HEK293 (cell line): ENCODE results near the gene MITF.

Experiments
- CTCF ChIA-PET: fragments of 350-600 bp; formaldehyde crosslinking; extraction: SDS; loops from one replicate; lab custom pipeline; 2021; ENCODE audit warnings: antibody characterized with exemption; lab: Yijun Ruan, JAX
- POLR2A ChIA-PET: fragments of 300-600 bp; formaldehyde crosslinking; extraction: SDS; loops from one replicate; lab custom pipeline; 2020; ENCODE audit warnings: antibody characterized with exemption, inconsistent platforms; lab: Yijun Ruan, JAX
- H3K27ac ChIP-seq: fragments of 200-500 bp; sonication (Bioruptor generic); 2 replicates; pipeline ENCODE4 v1.5.1; 2014; ENCODE audit warnings: low read depth, low read length, control low read depth, inconsistent platforms; ENCODE audit errors: extremely low read depth
- H3K36me3 ChIP-seq, 2 experiments: fragments of 200-500 bp in 1 of 2; sonication (Bioruptor generic) in 1 of 2; 1 replicate in 1 of 2; 2 replicates in 1 of 2; pipeline ENCODE4 v1.5.1; 2014 to 2017; ENCODE audit warnings: inconsistent platforms in 2 of 2, low read length in 2 of 2; ENCODE audit not compliant: control insufficient read depth in 2 of 2, insufficient read depth in 1 of 2
- H3K4me1 ChIP-seq: fragments of 200-500 bp; sonication (Bioruptor generic); 2 replicates; pipeline ENCODE4 v1.5.1; 2014; ENCODE audit warnings: mild to moderate bottlenecking, low read length, inconsistent platforms; ENCODE audit not compliant: control insufficient read depth, insufficient read depth
- H3K4me3 ChIP-seq: 2 replicates; pipeline ENCODE4 v1.5.1; 2011; ENCODE audit warnings: low read depth, mild to moderate bottlenecking, control low read depth, low read length, moderate library complexity
- H3K9me3 ChIP-seq: fragments of 200-500 bp; sonication (Bioruptor generic); 2 replicates; pipeline ENCODE4 v1.5.1; 2014; ENCODE audit warnings: low read depth, low read length, inconsistent platforms; ENCODE audit not compliant: control insufficient read depth, insufficient read depth
- GLIS2 ChIP-seq: fragments of 450-650 bp; formaldehyde crosslinking; IDR thresholded peaks from 2 replicates; pipeline ENCODE4 v1.5.1; 2016; ENCODE audit warnings: missing biosample characterization, missing genetic modification characterization
- IKZF3 ChIP-seq: fragments of 450-650 bp; IDR thresholded peaks from 2 replicates; pipeline ENCODE4 v1.5.0; 2018; ENCODE audit warnings: missing biosample characterization, mild to moderate bottlenecking, missing genetic modification characterization, moderate library complexity
- MEIS1 ChIP-seq: sonication (generic); formaldehyde crosslinking; IDR thresholded peaks from 2 replicates; pipeline ENCODE4 v1.8.1; 2022; ENCODE audit warnings: missing genetic modification reagents, mild to moderate bottlenecking, borderline replicate concordance
- PBX3 ChIP-seq: sonication (generic); formaldehyde crosslinking; IDR thresholded peaks from 2 replicates; pipeline ENCODE4 v1.8.1; 2022; ENCODE audit warnings: mild to moderate bottlenecking, moderate library complexity, missing genetic modification reagents
- TRIM28 ChIP-seq: IDR thresholded peaks from 2 replicates; pipeline ENCODE4 v1.6.1; 2011; ENCODE audit warnings: low read length, control low read depth, borderline replicate concordance
- ZEB2 ChIP-seq: fragments of 450-650 bp; formaldehyde crosslinking; IDR thresholded peaks from 2 replicates; pipeline ENCODE4 v1.5.1; 2016; ENCODE audit warnings: missing biosample characterization, missing genetic modification characterization
- ZFHX2 ChIP-seq: fragments of 450-650 bp; formaldehyde crosslinking; conservative IDR thresholded peaks from 2 replicates; pipeline ENCODE4 v1.5.1; 2016; ENCODE audit warnings: missing biosample characterization, missing genetic modification characterization
- ZNF169 ChIP-seq: fragments of 450-650 bp; formaldehyde crosslinking; IDR thresholded peaks from 2 replicates; pipeline ENCODE4 v1.5.1; 2016; ENCODE audit warnings: missing biosample characterization, missing genetic modification characterization
- ZNF184 ChIP-seq: fragments of 450-650 bp; IDR thresholded peaks from 2 replicates; pipeline ENCODE4 v1.5.1; 2018; ENCODE audit warnings: missing biosample characterization, mild to moderate bottlenecking, missing genetic modification characterization
- ZNF239 ChIP-seq: fragments of 450-650 bp; formaldehyde crosslinking; IDR thresholded peaks from 2 replicates; pipeline ENCODE4 v1.5.1; 2016; ENCODE audit warnings: missing biosample characterization, missing genetic modification characterization
- ZNF366 ChIP-seq: fragments of 450-650 bp; formaldehyde crosslinking; conservative IDR thresholded peaks from 2 replicates; pipeline ENCODE4 v1.5.1; 2016; ENCODE audit warnings: missing biosample characterization, missing genetic modification characterization
- ZNF433 ChIP-seq: fragments of 450-650 bp; formaldehyde crosslinking; IDR thresholded peaks from 2 replicates; pipeline ENCODE4 v1.5.1; 2016; ENCODE audit warnings: missing biosample characterization, missing genetic modification characterization, low read depth
- ZNF449 ChIP-seq: fragments of 450-650 bp; formaldehyde crosslinking; IDR thresholded peaks from 2 replicates; pipeline ENCODE4 v1.5.1; 2017; ENCODE audit warnings: missing biosample characterization, mild to moderate bottlenecking, missing genetic modification characterization, moderate library complexity
- ZNF48 ChIP-seq: fragments of 450-650 bp; formaldehyde crosslinking; IDR thresholded peaks from 2 replicates; pipeline ENCODE4 v1.5.1; 2016; ENCODE audit warnings: missing biosample characterization, missing genetic modification characterization
- ZNF514 ChIP-seq: fragments of 450-650 bp; formaldehyde crosslinking; IDR thresholded peaks from 2 replicates; pipeline ENCODE4 v1.5.1; 2016; ENCODE audit warnings: missing biosample characterization, missing genetic modification characterization
- ZNF521 ChIP-seq: fragments of 450-650 bp; formaldehyde crosslinking; IDR thresholded peaks from 2 replicates; pipeline ENCODE4 v1.5.1; 2017; ENCODE audit warnings: missing biosample characterization, mild to moderate bottlenecking, missing genetic modification characterization
- ZNF558 ChIP-seq: fragments of 450-650 bp; formaldehyde crosslinking; IDR thresholded peaks from 2 replicates; pipeline ENCODE4 v1.5.1; 2016; ENCODE audit warnings: missing biosample characterization, missing genetic modification characterization
- ZNF561 ChIP-seq: fragments of 450-650 bp; IDR thresholded peaks from 2 replicates; pipeline ENCODE4 v1.5.1; 2018; ENCODE audit warnings: missing biosample characterization, missing genetic modification characterization, borderline replicate concordance
- ZNF747 ChIP-seq: fragments of 450-650 bp; formaldehyde crosslinking; IDR thresholded peaks from 2 replicates; pipeline ENCODE4 v1.5.1; 2016; ENCODE audit warnings: missing biosample characterization, missing genetic modification characterization
- ZSCAN30 ChIP-seq: fragments of 450-650 bp; IDR thresholded peaks from 2 replicates; pipeline ENCODE4 v1.5.1; 2018; ENCODE audit warnings: missing biosample characterization, mild to moderate bottlenecking, missing genetic modification characterization, moderate library complexity
- TF ChIP-seq, protein P1 (sequence below): fragments of 450-650 bp; formaldehyde crosslinking; IDR thresholded peaks from 2 replicates; pipeline ENCODE4 v1.5.1; 2016; ENCODE audit warnings: missing biosample characterization, missing genetic modification characterization
- TF ChIP-seq, protein P2 (sequence below): fragments of 450-650 bp; formaldehyde crosslinking; IDR thresholded peaks from 2 replicates; pipeline ENCODE4 v1.5.1; 2016; ENCODE audit warnings: missing biosample characterization, missing genetic modification characterization
- TF ChIP-seq, protein P3 (sequence below): fragments of 450-650 bp; formaldehyde crosslinking; IDR thresholded peaks from 2 replicates; pipeline ENCODE4 v1.5.1; 2017; ENCODE audit warnings: missing biosample characterization, missing genetic modification characterization

The MITF gene

DNA sequence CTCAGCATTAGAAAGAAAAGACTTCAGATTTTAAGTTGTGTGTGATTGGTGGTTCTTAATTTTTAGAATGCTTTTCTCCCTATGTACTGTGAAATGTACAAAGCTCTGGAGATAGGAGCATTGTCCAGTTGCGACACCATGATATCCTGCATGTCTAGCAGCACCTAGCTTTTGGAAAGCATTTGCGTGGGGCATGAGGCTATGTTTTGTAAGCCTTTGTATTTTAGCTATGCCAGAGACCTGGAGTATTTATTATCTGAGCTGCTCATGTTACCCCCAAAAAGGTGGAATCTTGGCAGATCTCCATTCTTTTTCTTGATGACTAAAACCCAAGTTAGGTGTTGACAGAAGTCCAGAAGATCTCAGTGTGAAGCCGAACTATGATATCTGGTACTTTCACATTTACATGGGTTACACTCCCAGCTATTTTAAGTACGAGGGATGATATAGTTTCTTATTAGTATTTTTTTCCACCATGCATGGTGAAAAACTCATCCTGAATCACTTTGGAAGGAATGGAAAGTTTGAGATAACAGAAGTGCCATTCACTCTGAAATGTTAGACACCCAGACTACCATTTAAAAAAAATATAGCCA is 133.6 kb downstream of the MITF start:
- Histone ChIP-seq H3K36me3 (no peaks in the 10 kb centered on the region), H3K4me1 (no peaks in the 10 kb centered on the region), H3K27ac (no peak overlapping the region), H3K9me3 (no peaks in the 10 kb centered on the region), H3K4me3 (no peak overlapping the region)
- CTCF ChIA-PET, result interaction anchor here (0.5 kb wide), 1 partner anchor 630 kb away, joined by 5 read pairs; no protein-coding TSS in a partner anchor
- TF ChIP-seq ZNF747 (tag by site-specific recombination) (no peak), ZNF48 (no peak), GLIS2 (no peak), MEIS1 (CRISPR knock-in tag) (no peak), ZNF514 (no peak), ZSCAN30 (tag by site-specific recombination) (no peak), IKZF3 (tag by site-specific recombination) (no peak), ZNF449 (tag by site-specific recombination) (no peak), ZNF366 (tag by site-specific recombination) (no peak), ZNF521 (tag by site-specific recombination) (no peak), PBX3 (CRISPR knock-in tag) (no peak), ZNF561 (tag by site-specific recombination) (no peak)
- TF ChIP-seq, protein P1, sequence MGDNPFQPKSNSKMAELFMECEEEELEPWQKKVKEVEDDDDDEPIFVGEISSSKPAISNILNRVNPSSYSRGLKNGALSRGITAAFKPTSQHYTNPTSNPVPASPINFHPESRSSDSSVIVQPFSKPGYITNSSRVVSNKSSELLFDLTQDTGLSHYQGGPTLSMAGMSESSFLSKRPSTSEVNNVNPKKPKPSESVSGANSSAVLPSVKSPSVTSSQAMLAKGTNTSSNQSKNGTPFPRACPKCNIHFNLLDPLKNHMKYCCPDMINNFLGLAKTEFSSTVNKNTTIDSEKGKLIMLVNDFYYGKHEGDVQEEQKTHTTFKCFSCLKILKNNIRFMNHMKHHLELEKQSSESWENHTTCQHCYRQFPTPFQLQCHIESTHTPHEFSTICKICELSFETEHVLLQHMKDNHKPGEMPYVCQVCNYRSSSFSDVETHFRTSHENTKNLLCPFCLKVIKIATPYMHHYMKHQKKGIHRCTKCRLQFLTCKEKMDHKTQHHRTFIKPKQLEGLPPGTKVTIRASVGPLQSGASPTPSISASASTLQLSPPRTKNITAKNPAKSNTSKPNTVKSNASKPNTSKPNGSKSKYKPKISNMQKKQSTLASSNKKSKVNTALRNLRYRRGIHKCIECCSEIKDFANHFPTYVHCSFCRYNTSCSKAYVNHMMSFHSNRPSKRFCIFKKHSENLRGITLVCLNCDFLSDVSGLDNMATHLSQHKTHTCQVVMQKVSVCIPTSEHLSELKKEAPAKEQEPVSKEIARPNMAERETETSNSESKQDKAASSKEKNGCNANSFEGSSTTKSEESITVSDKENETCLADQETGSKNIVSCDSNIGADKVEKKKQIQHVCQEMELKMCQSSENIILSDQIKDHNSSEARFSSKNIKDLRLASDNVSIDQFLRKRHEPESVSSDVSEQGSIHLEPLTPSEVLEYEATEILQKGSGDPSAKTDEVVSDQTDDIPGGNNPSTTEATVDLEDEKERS (tag by site-specific recombination), result no peak
- TF ChIP-seq, protein P2, sequence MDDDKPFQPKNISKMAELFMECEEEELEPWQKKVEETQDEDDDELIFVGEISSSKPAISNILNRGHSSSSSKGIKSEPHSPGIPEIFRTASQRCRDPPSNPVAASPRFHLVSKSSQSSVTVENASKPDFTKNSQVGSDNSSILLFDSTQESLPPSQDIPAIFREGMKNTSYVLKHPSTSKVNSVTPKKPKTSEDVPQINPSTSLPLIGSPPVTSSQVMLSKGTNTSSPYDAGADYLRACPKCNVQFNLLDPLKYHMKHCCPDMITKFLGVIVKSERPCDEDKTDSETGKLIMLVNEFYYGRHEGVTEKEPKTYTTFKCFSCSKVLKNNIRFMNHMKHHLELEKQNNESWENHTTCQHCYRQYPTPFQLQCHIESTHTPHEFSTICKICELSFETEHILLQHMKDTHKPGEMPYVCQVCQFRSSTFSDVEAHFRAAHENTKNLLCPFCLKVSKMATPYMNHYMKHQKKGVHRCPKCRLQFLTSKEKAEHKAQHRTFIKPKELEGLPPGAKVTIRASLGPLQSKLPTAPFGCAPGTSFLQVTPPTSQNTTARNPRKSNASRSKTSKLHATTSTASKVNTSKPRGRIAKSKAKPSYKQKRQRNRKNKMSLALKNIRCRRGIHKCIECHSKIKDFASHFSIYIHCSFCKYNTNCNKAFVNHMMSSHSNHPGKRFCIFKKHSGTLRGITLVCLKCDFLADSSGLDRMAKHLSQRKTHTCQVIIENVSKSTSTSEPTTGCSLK, result no peak
- TF ChIP-seq, protein P3, sequence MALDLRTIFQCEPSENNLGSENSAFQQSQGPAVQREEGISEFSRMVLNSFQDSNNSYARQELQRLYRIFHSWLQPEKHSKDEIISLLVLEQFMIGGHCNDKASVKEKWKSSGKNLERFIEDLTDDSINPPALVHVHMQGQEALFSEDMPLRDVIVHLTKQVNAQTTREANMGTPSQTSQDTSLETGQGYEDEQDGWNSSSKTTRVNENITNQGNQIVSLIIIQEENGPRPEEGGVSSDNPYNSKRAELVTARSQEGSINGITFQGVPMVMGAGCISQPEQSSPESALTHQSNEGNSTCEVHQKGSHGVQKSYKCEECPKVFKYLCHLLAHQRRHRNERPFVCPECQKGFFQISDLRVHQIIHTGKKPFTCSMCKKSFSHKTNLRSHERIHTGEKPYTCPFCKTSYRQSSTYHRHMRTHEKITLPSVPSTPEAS (tag by site-specific recombination), result no peak
- POLR2A ChIA-PET, result no interaction called here

GRCh38 chr3:69876073-69876472 is 136.8 kb downstream of the MITF start:
- POLR2A ChIA-PET, result no interaction called here
- TF ChIP-seq ZNF433 (tag by site-specific recombination) (no peak), ZNF184 (tag by site-specific recombination) (no peak), ZNF239 (no peak), TRIM28 (no peak), ZFHX2 (no peak), ZEB2 (tag by site-specific recombination) (no peak), ZNF558 (tag by site-specific recombination) (no peak), ZNF169 (tag by site-specific recombination) (no peak), ZNF366 (tag by site-specific recombination) (no peak)
- Histone ChIP-seq H3K36me3 (no peaks in the 10 kb centered on the region), H3K27ac (no peak overlapping the region), H3K9me3 (no peaks in the 10 kb centered on the region), H3K4me3 (no peak overlapping the region), H3K4me1 (no peaks in the 10 kb centered on the region)
- CTCF ChIA-PET, result no interaction called here
